ENCODE data around the gene MYCL. TPM values are rescaled to one million over a fixed set of nuclear protein-coding genes. Genes with fewer than 3 reads are reported as not detected.

The MYCL gene
- total and polyA plus RNA-seq, 2 of the 4 experiments (the other 2 are of a cell fraction): 0.72 to 0.87 TPM

DNA sequence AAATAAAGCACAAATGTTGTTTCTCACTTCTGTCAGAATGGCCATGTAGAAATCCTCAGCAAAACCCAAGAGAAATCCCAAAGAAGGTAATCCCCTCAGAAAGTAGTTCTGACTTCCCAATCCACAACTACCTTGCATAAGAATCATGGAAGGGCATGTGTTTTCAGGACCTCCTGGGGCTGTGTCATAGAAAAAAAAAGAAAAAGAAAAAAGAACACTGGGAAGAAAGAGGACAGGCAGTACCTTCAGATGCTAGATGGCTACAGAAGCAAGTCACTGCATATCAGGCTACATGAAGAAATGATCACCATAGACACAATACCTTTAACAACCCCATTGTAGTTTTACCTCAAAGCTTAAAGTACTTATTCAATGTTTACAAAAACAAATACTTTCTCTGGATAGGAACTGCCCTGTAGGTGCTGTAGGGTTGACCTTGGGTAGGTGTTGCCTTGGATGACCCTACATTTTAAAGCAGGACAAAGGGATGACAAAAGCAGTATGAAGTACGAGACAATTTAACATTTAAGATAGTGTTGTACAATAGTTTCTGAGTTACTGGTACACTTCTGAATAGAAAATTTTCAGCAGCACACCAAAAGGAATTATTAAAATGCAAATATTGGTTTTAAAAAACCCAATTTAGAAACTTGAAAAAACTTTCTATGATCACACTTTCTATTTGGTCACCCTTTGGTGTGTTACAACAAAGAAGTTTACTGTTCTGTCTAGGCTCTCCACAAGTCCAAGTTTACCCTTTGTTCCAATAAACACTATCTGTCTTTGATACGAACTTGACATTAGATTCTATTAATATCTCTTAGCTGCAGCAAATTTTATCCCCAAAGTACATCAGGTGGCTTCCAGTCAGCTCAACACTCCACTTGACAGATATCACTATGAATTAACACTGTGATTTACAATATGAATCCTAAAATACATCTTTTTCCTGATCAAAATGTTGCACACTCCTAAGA is 23.4 kb downstream of the MYCL start (continued):
- no peak for TF ChIP-seq POLR2A (IDR thresholded peaks at IDR 0.05; ENCODE audit: low read depth, low read length)

DNA sequence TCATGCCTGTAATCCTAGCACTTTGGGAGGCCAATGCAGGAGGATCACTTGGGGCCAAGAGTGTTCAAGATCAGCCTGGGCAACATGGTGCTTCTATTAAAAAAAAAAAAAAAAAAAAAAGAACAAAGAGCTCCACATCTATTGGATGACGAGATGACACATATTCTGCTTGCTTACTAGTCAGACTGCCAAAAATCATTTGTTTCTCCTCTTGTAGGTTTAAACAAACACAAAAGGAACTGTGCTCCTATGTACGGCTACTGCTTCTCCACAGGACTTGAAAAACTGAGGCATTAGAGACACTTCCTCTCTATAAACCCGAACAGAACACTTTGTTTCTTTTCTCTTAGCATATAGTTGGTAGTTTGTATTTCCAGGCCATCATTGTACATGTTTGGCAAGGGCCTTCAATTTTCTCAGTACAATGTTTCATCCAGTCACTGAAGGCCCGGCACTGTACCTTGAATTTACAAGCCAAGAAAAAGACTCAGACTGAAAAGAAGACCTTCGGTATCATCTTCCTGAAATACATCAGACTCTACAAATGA is 24.4 kb downstream of the MYCL start:
- H3K4me2 ChIP-seq (ENCODE audit: low read depth, low read length): no peak overlapping the region
- H3K79me1 ChIP-seq (ENCODE audit: low read depth in 1 of 2, low read length in 2 of 2): peaks cover 30 to 70% of the 10 kb centered on the region in 2 experiments
- H2BK5ac ChIP-seq (ENCODE audit: low read depth, low read length, poor library complexity, severe bottlenecking): no peak overlapping the region
- intact Hi-C loops (cut with micrococcal nuclease) (no loop called here), dilution Hi-C loops (cut with HindIII; ENCODE audit: low sequenced_read_pairs, unreplicated experiment) (no loop called here), in situ Hi-C loops (cut with MboI; ENCODE audit: low sequenced_read_pairs) (no loop called here)
- H2AK9ac ChIP-seq (replicated peaks; ENCODE audit: low read depth, low read length, poor library complexity): no peak overlapping the region
- no peak overlapping the region for H2BK120ac ChIP-seq (ENCODE audit: low read depth, low read length)
- no peak overlapping the region for H4K5ac ChIP-seq (ENCODE audit: low read depth, low read length)
- H3K27ac ChIP-seq (ENCODE audit: insufficient read depth, low read length): no peak overlapping the region
- no peak overlapping the region for H3K4me3 ChIP-seq (ENCODE audit: insufficient read depth, low read depth, low read length)
- H2BK15ac ChIP-seq (ENCODE audit: low read depth, low read length): no peak overlapping the region
- H3K56ac ChIP-seq (ENCODE audit: extremely low read depth, insufficient read depth, low read length): no peak overlapping the region
- ChIA-PET POLR2A (ENCODE audit: unreplicated experiment) (interaction anchor here (0.6 kb wide), 2 partner anchors 12 to 22 kb away, joined by 3 read pairs; no protein-coding TSS in a partner anchor), CTCF (no interaction called here)
- H3K9me3 ChIP-seq (ENCODE audit: control insufficient read depth, insufficient read depth, low read length): no peaks in the 10 kb centered on the region
- H2AK5ac ChIP-seq (ENCODE audit: low read depth, low read length): no peak overlapping the region
- peaks cover 5% of the 10 kb centered on the region; the same call in 1 of the 2 replicates for H3K9me1 ChIP-seq (ENCODE audit: insufficient read depth, low read length)
- H3K23ac ChIP-seq (ENCODE audit: low read depth, low read length): no peak overlapping the region
- H4K8ac ChIP-seq (ENCODE audit: low read depth in 2 of 2, low read length in 2 of 2): no peak overlapping the region
- peaks cover 1% of the 10 kb centered on the region; the same call in 1 of the 2 replicates for H3K36me3 ChIP-seq (ENCODE audit: control insufficient read depth, insufficient read depth, low read length)
- H2BK20ac ChIP-seq (ENCODE audit: low read depth, low read length): no peak overlapping the region
- H3K4me1 ChIP-seq (ENCODE audit: control insufficient read depth, insufficient read depth, low read length): peaks cover 5% of the 10 kb centered on the region
- DNase-seq (no peak), ATAC-seq (ENCODE audit: low read depth) (no peak)
- no peak overlapping the region for H4K91ac ChIP-seq (ENCODE audit: insufficient read depth, low read depth, low read length)
- no TSS peak for BruUV-seq (replicated peaks)
- H3K14ac ChIP-seq (replicated peaks; ENCODE audit: low read depth, low read length): no peak overlapping the region
- H4K20me1 ChIP-seq (ENCODE audit: insufficient read depth, low read length): peaks cover 44% of the 10 kb centered on the region
- no peaks in the 10 kb centered on the region for H3K27me3 ChIP-seq (ENCODE audit: control insufficient read depth, insufficient read depth, low read length)
- WGBS, 2 experiments (ENCODE audit: extremely low coverage in 2 of 2, insufficient read length in 1 of 2): 100% methylated on average over 1 of the region's 5 CpGs; no CpG with 5 or more reads in 1 of the 2 experiments
- H2AFZ ChIP-seq (replicated peaks; ENCODE audit: low read length, poor library complexity): no peak overlapping the region
- H3K9ac ChIP-seq (ENCODE audit: low read depth, low read length): no peak overlapping the region
- no peak overlapping the region for H3K18ac ChIP-seq (ENCODE audit: low read depth, low read length)
- no peak overlapping the region for H3K4ac ChIP-seq (ENCODE audit: low read depth, low read length)
- no peak for TF ChIP-seq MAFK (IDR thresholded peaks at IDR 0.05; ENCODE audit: low read depth, low read length)
- no peak for TF ChIP-seq MXI1 (IDR thresholded peaks at IDR 0.05; ENCODE audit: borderline replicate concordance, low read depth, low read length)
- no peak for TF ChIP-seq RFX5 (IDR thresholded peaks at IDR 0.05; ENCODE audit: low read depth, low read length)
- no peak for TF ChIP-seq BHLHE40 (IDR thresholded peaks at IDR 0.05; ENCODE audit: low read depth, low read length)
- TF ChIP-seq MAZ (IDR thresholded peaks at IDR 0.05; ENCODE audit: borderline replicate concordance, low read depth, low read length): no peak
- TF ChIP-seq SMC3 (IDR thresholded peaks at IDR 0.05; ENCODE audit: low read depth, low read length): no peak
- TF ChIP-seq, protein P1, sequence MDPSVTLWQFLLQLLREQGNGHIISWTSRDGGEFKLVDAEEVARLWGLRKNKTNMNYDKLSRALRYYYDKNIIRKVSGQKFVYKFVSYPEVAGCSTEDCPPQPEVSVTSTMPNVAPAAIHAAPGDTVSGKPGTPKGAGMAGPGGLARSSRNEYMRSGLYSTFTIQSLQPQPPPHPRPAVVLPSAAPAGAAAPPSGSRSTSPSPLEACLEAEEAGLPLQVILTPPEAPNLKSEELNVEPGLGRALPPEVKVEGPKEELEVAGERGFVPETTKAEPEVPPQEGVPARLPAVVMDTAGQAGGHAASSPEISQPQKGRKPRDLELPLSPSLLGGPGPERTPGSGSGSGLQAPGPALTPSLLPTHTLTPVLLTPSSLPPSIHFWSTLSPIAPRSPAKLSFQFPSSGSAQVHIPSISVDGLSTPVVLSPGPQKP (IDR thresholded peaks at IDR 0.05; ENCODE audit: borderline replicate concordance, low read depth, low read length): no peak
- no peak for TF ChIP-seq RCOR1 (IDR thresholded peaks at IDR 0.05; ENCODE audit: insufficient replicate concordance, low read length)
- TF ChIP-seq FOS (IDR thresholded peaks at IDR 0.05; ENCODE audit: low read depth, low read length): no peak
- no peak for TF ChIP-seq CHD1 (IDR thresholded peaks at IDR 0.05; ENCODE audit: low read depth, low read length)
- no peak for TF ChIP-seq CEBPB (IDR thresholded peaks at IDR 0.05; ENCODE audit: low read depth, low read length)
- TF ChIP-seq RAD21 (IDR thresholded peaks at IDR 0.05; ENCODE audit: low read length): no peak
- no peak for TF ChIP-seq POLR2A (IDR thresholded peaks at IDR 0.05; ENCODE audit: low read depth, low read length)
- no peak for TF ChIP-seq NFE2L2 (IDR thresholded peaks at IDR 0.05; ENCODE audit: low read depth, low read length)

All from IMR-90 (cell line).